Measurements from ENCODE around the gene MEF2A.

The MEF2A gene

GRCh38 chr15:99606646-99607045 is 40.9 kb downstream of the MEF2A start:
- no peak for DNase-seq

GRCh38 chr15:99613481-99613880 is 47.7 kb downstream of the MEF2A start:
- no peak for DNase-seq

DNA sequence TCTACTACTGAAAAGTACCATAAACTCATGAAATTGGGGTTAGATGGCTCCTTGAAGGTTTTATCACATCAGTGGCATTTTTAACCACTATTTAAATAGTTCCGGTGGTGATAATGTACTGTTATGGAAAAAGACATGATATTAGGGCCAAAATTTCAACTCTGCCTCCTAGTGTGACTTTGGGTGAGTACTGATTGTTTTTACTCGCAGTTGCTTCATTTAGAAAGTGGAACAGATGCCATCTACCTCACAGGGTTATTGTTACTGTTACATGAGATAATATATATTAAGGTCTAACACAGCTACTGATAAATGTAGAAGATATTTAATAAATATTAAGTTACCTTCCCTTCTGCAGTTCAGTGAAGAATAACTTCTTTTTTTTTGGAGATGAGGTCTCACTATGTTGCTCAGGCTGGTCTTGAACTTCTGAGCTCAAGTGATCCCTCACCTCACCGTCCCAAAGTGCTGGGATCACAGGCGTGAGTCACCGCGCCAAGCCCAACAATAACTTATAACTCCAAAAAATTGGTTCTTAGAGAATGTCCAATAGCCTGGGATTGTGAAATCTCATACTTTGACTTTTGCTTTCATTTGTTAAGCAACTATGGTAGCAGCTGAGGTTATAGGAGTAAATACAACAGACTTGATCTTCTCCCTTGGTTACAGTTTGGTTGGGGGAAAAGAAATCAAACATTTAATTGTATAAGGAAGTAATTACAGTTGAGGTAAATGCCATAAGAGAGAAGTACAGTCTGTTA is 48.3 kb downstream of the MEF2A start:
- no peak for DNase-seq

- DNase-seq = no peak
These were observed 49.0 kb downstream of the MEF2A start for GRCh38 chr15:99614749-99615288.

DNA sequence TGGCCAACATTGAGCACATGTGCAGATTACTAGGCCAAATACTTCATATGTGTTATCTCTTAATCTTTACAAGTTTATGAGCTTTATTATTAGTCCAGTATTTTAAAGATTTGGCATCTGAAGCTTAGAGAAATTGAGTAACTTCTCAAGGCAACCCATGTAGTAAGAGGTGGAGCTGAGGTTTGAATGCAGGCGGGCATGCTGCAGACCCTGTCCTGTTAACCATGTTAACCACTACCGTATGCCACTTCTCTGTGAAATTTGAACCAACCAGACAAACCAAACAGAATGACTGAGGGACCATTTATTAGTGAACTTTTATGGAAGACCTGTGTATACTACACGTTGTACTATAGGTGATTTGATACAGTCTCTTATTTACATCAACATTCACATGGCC is 49.7 kb downstream of the MEF2A start:
- DNase-seq = no peak

DNA sequence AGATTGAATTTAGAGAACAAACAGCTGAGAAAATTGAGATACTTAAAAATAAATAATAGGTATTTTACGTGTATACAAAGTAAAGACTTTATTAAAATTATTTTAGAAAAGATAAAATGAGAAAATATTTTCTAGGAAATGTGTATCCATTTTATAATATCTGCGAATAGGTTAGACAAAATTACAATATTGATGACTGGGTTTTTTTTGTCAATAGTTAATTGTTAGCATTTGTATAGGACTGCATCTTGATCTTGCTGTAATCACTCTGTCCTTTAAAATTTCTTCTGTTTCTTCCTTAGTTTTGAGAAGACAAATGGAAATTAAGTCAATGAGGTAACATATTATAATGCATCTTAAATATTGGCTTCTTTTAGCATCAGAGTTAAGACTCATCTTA is 50.3 kb downstream of the MEF2A start:
- no peak for DNase-seq

DNA sequence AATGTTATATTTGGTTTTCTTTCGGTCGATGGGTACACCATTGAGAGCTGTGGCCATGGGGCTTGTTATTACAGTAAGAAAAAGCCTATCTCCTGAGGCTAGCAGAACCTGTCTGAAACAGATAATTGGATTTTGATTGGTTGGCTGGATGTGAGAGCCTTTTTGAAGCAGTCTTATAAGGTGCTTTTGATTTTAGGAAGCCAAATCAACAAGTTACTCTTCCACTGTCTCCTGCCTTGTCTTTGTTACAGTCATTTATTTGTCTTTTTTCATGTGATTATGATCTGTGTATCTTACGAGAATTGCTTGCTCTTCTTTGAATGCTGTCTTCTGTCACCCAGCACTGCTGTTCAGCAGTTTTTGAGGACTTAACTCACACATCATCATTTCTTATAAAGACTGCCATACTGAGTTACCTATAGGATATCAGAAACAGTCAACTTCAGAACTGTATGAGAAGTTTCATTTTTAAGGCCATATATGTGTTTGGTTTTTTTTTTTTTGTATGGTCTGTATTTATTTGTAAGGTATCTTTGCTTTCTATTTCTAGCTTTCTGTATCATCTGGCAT is 51.1 kb downstream of the MEF2A start:
- no peak for DNase-seq

GRCh38 chr15:99618941-99619411 is 53.2 kb downstream of the MEF2A start:
- DNase-seq = no peak

GRCh38 chr15:99619712-99620111 is 53.9 kb downstream of the MEF2A start:
- no peak for DNase-seq

GRCh38 chr15:99620178-99620577 is 54.4 kb downstream of the MEF2A start:
- no peak for DNase-seq

DNA sequence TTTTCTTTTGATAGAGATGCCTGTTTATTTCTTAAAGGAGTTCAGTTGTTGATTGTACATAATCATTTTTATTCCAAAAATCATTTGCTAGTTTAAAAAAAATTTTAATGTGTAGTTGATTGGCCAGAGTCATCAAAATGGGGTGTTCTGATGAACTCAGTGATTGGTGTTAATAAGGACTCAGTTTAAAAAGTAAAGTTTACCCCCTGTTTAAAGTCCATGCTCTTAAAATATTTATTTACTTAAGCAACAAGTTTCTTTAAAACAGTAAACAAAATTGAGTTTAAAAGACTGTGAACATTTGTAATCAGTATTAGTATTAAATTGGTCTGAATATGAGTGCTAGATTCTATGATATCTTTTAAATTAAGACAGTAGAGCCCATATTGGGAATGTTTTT is 56.0 kb downstream of the MEF2A start:
- no peak for DNase-seq

DNA sequence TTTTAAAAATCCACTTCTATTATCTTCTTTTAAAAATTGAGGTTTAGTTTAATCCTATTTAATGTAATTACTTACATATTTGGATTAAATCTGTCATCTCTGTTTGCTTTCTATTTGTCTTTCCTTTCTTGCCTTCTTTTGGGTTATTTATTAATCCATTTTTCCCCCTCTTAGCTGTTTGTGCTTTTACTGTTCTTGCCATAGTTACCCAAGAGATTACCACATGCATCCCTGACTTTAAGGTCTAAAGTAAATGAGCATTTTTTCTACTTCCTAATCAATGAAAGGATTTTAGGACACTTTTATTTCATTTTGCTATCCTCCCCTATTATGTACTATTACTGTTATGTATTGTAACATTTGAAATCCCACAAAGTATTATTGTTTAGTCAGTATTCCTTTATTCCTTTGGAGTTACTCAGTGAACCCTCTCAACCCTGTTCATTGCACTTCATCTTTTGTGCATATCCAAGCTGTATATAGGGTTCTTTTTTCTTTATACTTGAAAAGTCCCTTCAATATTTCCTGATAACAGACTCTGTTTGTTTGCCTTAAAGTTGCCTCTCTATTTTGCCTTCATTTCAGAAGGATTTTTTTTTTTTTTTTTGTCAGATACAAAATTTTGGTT is 62.7 kb downstream of the MEF2A start:
- no peak for DNase-seq

- no peak for DNase-seq
These were observed 64.9 kb downstream of the MEF2A start for GRCh38 chr15:99630607-99631131.

- DNase-seq = no peak
These were observed 65.5 kb downstream of the MEF2A start for GRCh38 chr15:99631255-99631654.

- no peak for DNase-seq
These were observed 66.7 kb downstream of the MEF2A start for GRCh38 chr15:99632521-99632920.

- no peak for DNase-seq
These were observed 67.9 kb downstream of the MEF2A start for GRCh38 chr15:99633655-99634054.

- DNase-seq = no peak
These were observed 68.8 kb downstream of the MEF2A start for GRCh38 chr15:99634576-99634975.

- no peak for DNase-seq
These were observed 69.4 kb downstream of the MEF2A start for GRCh38 chr15:99635145-99635544.

- DNase-seq = no peak
These were observed 70.0 kb downstream of the MEF2A start for GRCh38 chr15:99635794-99636193.

- no peak for DNase-seq
These were observed 79.2 kb downstream of the MEF2A start for GRCh38 chr15:99644913-99645542.

DNA sequence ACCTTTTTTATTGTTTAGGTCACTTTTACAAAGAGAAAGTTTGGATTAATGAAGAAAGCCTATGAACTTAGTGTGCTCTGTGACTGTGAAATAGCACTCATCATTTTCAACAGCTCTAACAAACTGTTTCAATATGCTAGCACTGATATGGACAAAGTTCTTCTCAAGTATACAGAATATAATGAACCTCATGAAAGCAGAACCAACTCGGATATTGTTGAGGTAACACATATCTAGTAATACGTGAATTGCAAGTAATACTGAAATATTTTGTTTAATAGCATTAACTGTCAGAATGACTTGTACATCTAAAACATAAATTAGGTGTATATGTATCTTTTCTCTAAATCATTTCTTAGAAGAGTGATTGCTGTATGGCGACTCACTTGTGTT is 79.8 kb downstream of the MEF2A start:
- DNase-seq = no peak

- DNase-seq = no peak
These were observed 80.2 kb downstream of the MEF2A start for GRCh38 chr15:99645951-99646350.

Data from activated gamma-delta T cell (primary cell).